Endometrial microvascular endothelial cells (primary cell): ENCODE results near the gene MEGF6. TPM values are rescaled to one million over a fixed set of nuclear protein-coding genes. Genes with fewer than 3 reads are reported as not detected.

Experiments
- in situ Hi-C: cut with HindIII; loops from 2 replicates; pipeline ENCODE4 v1.10.0; 2017; ENCODE audit warnings: low sequenced_read_pairs, low pct_unique_long_range_greater_than_20kb; ENCODE audit errors: inconsistent ontology term
- total RNA-seq: library from RNA; depleted of rRNA; stranded (reverse); fragments of >200 nt; gene quantifications from one replicate; pipeline ENCODE4 v1.2.3, GENCODE V29; 2015; ENCODE audit errors: inconsistent ontology term

MEGF6 gene, protein sequence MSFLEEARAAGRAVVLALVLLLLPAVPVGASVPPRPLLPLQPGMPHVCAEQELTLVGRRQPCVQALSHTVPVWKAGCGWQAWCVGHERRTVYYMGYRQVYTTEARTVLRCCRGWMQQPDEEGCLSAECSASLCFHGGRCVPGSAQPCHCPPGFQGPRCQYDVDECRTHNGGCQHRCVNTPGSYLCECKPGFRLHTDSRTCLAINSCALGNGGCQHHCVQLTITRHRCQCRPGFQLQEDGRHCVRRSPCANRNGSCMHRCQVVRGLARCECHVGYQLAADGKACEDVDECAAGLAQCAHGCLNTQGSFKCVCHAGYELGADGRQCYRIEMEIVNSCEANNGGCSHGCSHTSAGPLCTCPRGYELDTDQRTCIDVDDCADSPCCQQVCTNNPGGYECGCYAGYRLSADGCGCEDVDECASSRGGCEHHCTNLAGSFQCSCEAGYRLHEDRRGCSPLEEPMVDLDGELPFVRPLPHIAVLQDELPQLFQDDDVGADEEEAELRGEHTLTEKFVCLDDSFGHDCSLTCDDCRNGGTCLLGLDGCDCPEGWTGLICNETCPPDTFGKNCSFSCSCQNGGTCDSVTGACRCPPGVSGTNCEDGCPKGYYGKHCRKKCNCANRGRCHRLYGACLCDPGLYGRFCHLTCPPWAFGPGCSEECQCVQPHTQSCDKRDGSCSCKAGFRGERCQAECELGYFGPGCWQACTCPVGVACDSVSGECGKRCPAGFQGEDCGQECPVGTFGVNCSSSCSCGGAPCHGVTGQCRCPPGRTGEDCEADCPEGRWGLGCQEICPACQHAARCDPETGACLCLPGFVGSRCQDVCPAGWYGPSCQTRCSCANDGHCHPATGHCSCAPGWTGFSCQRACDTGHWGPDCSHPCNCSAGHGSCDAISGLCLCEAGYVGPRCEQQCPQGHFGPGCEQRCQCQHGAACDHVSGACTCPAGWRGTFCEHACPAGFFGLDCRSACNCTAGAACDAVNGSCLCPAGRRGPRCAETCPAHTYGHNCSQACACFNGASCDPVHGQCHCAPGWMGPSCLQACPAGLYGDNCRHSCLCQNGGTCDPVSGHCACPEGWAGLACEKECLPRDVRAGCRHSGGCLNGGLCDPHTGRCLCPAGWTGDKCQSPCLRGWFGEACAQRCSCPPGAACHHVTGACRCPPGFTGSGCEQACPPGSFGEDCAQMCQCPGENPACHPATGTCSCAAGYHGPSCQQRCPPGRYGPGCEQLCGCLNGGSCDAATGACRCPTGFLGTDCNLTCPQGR (N-terminal part only)
- 2.0 TPM for total RNA-seq

DNA sequence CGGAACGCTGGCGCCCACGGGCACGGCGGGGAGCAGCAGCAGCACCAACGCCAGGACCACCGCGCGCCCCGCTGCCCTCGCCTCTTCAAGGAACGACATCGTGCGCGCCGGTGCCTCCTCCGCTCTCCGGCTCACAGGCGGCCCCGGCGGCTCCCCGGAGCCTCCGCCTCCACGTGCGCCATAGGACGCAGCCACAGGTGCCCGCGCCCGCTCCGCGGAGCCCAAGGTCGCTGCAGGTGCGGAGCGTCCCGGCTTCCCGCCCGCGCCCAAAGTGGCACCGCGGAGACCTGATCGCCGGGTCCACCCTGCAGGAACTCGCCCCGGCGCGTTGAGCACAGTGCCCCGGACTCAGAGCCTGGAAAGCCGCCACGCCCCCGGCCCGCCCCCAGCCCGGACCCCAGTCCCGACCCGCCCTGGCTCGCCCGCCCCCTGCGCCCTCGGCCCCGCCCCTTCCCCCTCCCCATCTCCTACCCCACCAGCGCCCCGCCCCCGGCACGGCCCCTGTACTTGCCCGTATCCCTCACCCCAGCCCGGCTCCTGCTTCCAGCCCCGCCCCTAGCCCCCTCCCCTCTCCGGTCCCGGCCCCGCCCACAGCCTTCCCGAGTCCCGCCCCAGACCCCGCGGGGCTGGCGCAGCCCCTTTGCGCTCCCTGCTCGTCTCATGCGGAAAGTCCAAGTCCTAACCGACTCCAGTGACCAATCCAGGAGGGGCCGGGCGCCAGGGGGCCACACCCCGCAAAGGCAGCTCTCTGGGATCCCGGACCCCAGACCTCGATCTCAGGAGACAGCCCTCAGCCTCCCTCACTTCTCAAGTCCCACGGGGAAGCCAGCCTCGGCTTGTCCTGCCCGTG is at the start of gene MEGF6:
TSS of gene MEGF6 (minus strand) at position 339 of the 850 bp plus-strand sequence. CDS start at position 99, 240 bp downstream.
- in situ Hi-C loops = no loop called here

DNA sequence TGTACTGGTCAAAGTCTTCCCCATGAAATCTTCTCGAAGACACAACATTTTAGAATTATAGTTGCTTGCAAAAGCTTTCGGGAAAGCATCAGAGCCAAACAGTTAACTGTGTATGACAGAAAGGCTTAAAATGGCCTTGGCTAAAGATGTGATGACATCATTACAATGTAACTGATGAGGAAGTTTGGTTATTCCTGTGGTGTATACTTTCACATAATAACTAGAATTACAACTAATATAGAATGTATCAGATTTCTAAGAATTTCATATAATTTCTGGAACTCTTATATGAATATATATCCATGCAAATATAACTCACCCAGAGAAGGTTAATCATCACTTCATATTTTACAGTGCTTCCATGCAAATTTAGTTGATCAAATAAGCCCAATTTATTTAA is 49.4 kb upstream of the MEGF6 start:
- in situ Hi-C loops = no loop called here

DNA sequence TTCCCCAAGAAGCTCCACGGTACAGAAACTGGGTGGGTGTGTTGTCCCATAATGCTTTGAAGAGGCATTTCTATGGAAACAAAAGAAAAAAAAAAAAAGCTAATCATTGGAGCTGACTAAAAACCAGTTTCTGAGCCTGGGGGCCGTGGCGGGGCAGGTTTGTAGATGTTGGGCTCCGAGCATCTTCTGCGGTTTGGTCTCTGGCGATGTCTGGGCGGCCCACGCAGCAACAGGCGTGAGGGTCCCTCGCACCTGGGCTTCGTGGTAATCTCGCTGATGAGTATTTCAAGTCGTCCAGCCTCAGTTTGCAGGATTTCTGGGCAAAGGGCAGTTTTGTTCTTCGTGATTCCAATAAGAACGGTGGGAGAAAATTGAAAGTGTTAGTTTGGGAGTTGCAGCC is 47.8 kb upstream of the MEGF6 start:
- in situ Hi-C loops = no loop called here

DNA sequence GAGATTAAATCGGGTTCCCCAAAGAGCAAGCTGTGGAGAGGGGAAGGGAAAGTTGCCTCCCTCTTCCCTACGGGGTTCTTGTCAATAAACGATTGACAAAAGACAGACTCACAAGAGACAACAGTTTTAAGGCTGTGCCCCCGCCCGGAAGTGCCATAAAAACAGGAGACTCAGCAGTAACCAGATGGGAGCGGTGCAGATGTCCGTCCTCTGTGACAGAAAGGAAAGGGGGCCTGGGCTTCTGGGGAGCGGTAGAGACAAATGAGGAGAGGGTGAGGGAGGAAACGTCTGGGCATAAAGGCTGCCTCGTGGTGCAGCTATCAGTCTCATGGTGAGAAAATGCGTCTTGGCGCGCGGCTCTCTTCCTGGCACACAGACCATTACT is 46.9 kb upstream of the MEGF6 start:
- in situ Hi-C loops = no loop called here

- in situ Hi-C loops = no loop called here
These were observed 46.4 kb upstream of the MEGF6 start for GRCh38 chr1:3657578-3658230.

DNA sequence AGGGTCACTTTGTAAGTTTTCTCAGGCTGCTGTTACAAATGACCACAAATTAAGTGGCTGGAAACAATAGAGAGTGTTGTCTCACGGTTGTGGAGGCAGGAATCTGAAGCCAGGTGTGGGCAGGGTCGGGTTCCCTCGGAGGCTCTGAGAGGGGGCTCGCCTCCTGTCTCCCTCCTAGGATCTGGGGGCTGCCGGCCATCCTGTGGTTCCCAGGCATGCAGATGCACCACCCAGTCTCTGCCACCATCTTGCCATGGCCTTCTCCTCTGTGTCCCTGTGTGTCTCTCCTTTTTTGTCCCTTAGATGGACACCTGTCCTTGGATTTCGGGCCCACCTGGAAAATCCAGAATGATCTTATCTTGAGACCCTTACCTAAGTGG is 45.8 kb upstream of the MEGF6 start:
- in situ Hi-C loops = no loop called here

DNA sequence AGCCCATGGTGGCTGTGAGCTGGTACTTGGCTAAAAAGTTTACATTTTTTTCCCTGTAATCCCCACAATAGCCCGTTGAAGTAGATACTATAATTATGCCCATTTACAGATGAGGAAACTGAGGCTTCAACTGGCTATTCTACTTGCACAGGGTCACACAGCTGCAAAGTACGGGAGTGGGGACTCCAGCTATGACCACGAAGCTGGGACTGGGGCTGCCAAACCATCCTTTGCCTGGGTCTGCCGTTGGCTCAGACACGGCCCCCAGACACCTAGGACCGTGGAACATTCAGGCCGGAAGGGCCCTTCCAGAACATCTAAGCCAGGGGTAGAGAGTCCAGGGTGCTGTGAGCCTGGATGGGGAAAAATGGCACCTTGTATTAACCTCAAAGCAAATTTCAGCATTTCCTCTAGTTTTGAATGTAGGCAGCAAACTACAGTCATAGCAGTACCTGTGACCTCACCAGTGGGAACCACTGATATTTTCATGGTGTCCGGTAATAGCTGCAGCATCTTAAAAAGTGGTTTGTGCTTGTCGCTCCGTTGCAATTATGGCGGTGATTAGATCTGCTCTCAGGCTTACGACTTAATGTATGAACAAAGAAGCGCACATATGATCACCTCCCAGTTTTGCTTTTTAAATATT is 45.3 kb upstream of the MEGF6 start:
- in situ Hi-C loops = no loop called here

- in situ Hi-C loops = no loop called here
These were observed 43.4 kb upstream of the MEGF6 start for GRCh38 chr1:3654549-3655281.

GRCh38 chr1:3653286-3653618 is 41.9 kb upstream of the MEGF6 start:
- in situ Hi-C loops = no loop called here

GRCh38 chr1:3652548-3653285 is 41.4 kb upstream of the MEGF6 start:
- in situ Hi-C loops = no loop called here

DNA sequence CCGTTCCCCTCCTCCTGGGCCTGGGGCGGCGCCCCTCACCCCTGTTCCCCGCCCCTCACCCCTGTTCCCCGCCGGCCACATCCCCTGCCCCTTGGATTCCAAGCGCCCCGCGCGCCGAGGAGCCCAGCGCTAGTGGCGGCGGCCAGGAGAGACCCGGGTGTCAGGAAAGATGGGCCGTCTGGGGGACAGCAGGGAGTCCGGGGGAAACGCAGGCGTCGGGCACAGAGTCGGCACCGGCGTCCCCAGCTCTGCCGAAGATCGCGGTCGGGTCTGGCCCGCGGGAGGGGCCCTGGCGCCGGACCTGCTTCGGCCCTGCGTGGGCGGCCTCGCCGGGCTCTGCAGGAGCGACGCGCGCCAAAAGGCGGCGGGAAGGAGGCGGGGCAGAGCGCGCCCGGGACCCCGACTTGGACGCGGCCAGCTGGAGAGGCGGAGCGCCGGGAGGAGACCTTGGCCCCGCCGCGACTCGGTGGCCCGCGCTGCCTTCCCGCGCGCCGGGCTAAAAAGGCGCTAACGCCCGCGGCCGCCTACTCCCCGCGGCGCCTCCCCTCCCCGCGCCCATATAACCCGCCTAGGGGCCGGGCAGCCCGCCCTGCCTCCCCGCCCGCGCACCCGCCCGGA is 40.7 kb upstream of the MEGF6 start, which contains the start of gene TP73:
TSS of gene TP73 (plus strand) at position 587 of the 618 bp plus-strand sequence. CDS start 29,850 bp downstream, outside the sequence.
- in situ Hi-C loops = no loop called here

- in situ Hi-C loops = no loop called here
These were observed 40.0 kb upstream of the MEGF6 start for GRCh38 chr1:3651026-3651929.

- in situ Hi-C loops = no loop called here
These were observed 39.1 kb upstream of the MEGF6 start for GRCh38 chr1:3650248-3651025.
